OCI-LY1 (cell line): ENCODE results near the gene TMEM164.
A peak's percentile ranks its signal among the peaks of the same experiment; 100 is the strongest.

Source experiments
- H2AFZ ChIP-seq: fragments of 200-600 bp; sonication (generic), shearing (Covaris generic); 2 replicates; pipeline ENCODE4 v1.6.0; 2014; ENCODE audit warnings: antibody characterized with exemption, mild to moderate bottlenecking, low read length
- H3F3A ChIP-seq: fragments of 200-600 bp; sonication (generic), shearing (Covaris generic); 2 replicates; pipeline ENCODE4 v1.6.0; 2014; ENCODE audit warnings: mild to moderate bottlenecking, antibody characterized with exemption, low read length, moderate library complexity; ENCODE audit not compliant: insufficient read depth
- H3K27ac ChIP-seq: fragments of 200-600 bp; sonication (generic); 2 replicates; pipeline ENCODE4 v1.5.1; 2014; ENCODE audit warnings: low read length, mixed run types, mild to moderate bottlenecking, low read depth; ENCODE audit not compliant: poor library complexity, severe bottlenecking
- H3K27me3 ChIP-seq: fragments of 200-600 bp; sonication (generic); 2 replicates; pipeline ENCODE4 v1.6.0; 2014; ENCODE audit warnings: antibody characterized with exemption, mild to moderate bottlenecking, low read length, moderate library complexity; ENCODE audit not compliant: insufficient read depth
- H3K36me3 ChIP-seq: fragments of 200-600 bp; sonication (generic); 2 replicates; pipeline ENCODE4 v1.6.1; 2014; ENCODE audit warnings: mild to moderate bottlenecking, antibody characterized with exemption, low read length, moderate library complexity, mixed read lengths; ENCODE audit not compliant: insufficient read depth
- H3K4me1 ChIP-seq: fragments of 200-600 bp; sonication (generic); 2 replicates; pipeline ENCODE4 v1.5.1; 2014; ENCODE audit warnings: mild to moderate bottlenecking, low read length, moderate library complexity; ENCODE audit not compliant: insufficient read depth, severe bottlenecking
- H3K4me2 ChIP-seq: fragments of 200-600 bp; sonication (generic), shearing (Covaris generic); 2 replicates; pipeline ENCODE4 v1.6.1; 2014; ENCODE audit warnings: low read length
- H3K4me3 ChIP-seq: fragments of 200-600 bp; sonication (generic); 2 replicates; pipeline ENCODE4 v1.5.1; 2014; ENCODE audit warnings: low read length, low read depth, mild to moderate bottlenecking, mixed read lengths; ENCODE audit not compliant: poor library complexity, severe bottlenecking
- H3K79me2 ChIP-seq: fragments of 200-600 bp; shearing (Covaris generic); 2 replicates; pipeline ENCODE4 v1.6.1; 2016; ENCODE audit warnings: mixed run types, low read length, mixed read lengths; ENCODE audit not compliant: insufficient read depth
- H3K9ac ChIP-seq: fragments of 200-600 bp; sonication (generic), shearing (Covaris generic); 2 replicates; pipeline ENCODE4 v1.6.1; 2014; ENCODE audit warnings: mild to moderate bottlenecking, low read length, mixed read lengths
- H3K9me2 ChIP-seq: fragments of 200-600 bp; sonication (generic), shearing (Covaris generic); 2 replicates; pipeline ENCODE4 v1.6.1; 2014; ENCODE audit warnings: low read depth, mild to moderate bottlenecking, low read length, mixed read lengths
- H3K9me3 ChIP-seq: fragments of 200-600 bp; shearing (Covaris generic); 2 replicates; pipeline ENCODE4 v1.6.1; 2014; ENCODE audit warnings: low read length, mixed read lengths
- H4K20me1 ChIP-seq: fragments of 200-600 bp; sonication (generic), shearing (Covaris generic); 2 replicates; pipeline ENCODE4 v1.6.0; 2016; ENCODE audit warnings: mild to moderate bottlenecking, low read length; ENCODE audit not compliant: insufficient read depth
- EZH2 ChIP-seq: fragments of 200-600 bp; sonication (generic), shearing (Covaris generic); IDR thresholded peaks from 2 replicates; pipeline ENCODE4 v1.8.0; 2017; ENCODE audit warnings: borderline replicate concordance, mixed run types, mild to moderate bottlenecking, antibody characterized with exemption, low read length, moderate library complexity, mixed read lengths
- TF ChIP-seq, protein P1 (sequence below): fragments of 200-600 bp; sonication (generic), shearing (Covaris generic); IDR thresholded peaks from 2 replicates; pipeline ENCODE4 v1.5.1; 2017; ENCODE audit warnings: mild to moderate bottlenecking, antibody characterized with exemption, low read length, moderate library complexity, mixed read lengths

The TMEM164 gene

GRCh38 chrX:110145311-110145710 lies 142.4 kb downstream of the TMEM164 start:
- Histone ChIP-seq H3K9ac (no peak overlapping the region), H3F3A (no peaks in the 10 kb centered on the region), H3K9me2 (no peaks in the 10 kb centered on the region), H3K27ac (no peak overlapping the region), H3K27me3 (no peaks in the 10 kb centered on the region), H3K9me3 (no peaks in the 10 kb centered on the region), H2AFZ (no peak overlapping the region), H3K79me2 (no peaks in the 10 kb centered on the region), H4K20me1 (no peaks in the 10 kb centered on the region), H3K4me3 (no peak overlapping the region), H3K4me2 (no peak overlapping the region), H3K36me3 (no peaks in the 10 kb centered on the region), H3K4me1 (no peaks in the 10 kb centered on the region)
- TF ChIP-seq EZH2, result no peak
- TF ChIP-seq, protein P1, sequence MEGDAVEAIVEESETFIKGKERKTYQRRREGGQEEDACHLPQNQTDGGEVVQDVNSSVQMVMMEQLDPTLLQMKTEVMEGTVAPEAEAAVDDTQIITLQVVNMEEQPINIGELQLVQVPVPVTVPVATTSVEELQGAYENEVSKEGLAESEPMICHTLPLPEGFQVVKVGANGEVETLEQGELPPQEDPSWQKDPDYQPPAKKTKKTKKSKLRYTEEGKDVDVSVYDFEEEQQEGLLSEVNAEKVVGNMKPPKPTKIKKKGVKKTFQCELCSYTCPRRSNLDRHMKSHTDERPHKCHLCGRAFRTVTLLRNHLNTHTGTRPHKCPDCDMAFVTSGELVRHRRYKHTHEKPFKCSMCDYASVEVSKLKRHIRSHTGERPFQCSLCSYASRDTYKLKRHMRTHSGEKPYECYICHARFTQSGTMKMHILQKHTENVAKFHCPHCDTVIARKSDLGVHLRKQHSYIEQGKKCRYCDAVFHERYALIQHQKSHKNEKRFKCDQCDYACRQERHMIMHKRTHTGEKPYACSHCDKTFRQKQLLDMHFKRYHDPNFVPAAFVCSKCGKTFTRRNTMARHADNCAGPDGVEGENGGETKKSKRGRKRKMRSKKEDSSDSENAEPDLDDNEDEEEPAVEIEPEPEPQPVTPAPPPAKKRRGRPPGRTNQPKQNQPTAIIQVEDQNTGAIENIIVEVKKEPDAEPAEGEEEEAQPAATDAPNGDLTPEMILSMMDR, result no peak

GRCh38 chrX:110145854-110146253 lies 142.9 kb downstream of the TMEM164 start:
- no peaks in the 10 kb centered on the region for H3K36me3 ChIP-seq
- H3K4me1 ChIP-seq, result no peaks in the 10 kb centered on the region
- H3F3A ChIP-seq, result no peaks in the 10 kb centered on the region
- no peaks in the 10 kb centered on the region for H4K20me1 ChIP-seq
- H3K4me2 ChIP-seq, result no peak overlapping the region
- TF ChIP-seq EZH2, result no peak
- TF ChIP-seq, protein P1, result peak; percentile 43
- H3K9me3 ChIP-seq, result no peaks in the 10 kb centered on the region
- H3K79me2 ChIP-seq, result no peaks in the 10 kb centered on the region
- no peak overlapping the region for H3K9ac ChIP-seq
- no peak overlapping the region for H3K27ac ChIP-seq
- H2AFZ ChIP-seq, result no peak overlapping the region
- H3K9me2 ChIP-seq, result no peaks in the 10 kb centered on the region
- no peak overlapping the region for H3K4me3 ChIP-seq
- no peaks in the 10 kb centered on the region for H3K27me3 ChIP-seq

- H3K27me3 ChIP-seq, result no peaks in the 10 kb centered on the region
- H3K27ac ChIP-seq, result no peak overlapping the region
- no peaks in the 10 kb centered on the region for H3K9me3 ChIP-seq
- no peaks in the 10 kb centered on the region for H4K20me1 ChIP-seq
- H3F3A ChIP-seq, result no peaks in the 10 kb centered on the region
- H3K4me2 ChIP-seq, result no peak overlapping the region
- H3K9ac ChIP-seq, result no peak overlapping the region
- no peaks in the 10 kb centered on the region for H3K79me2 ChIP-seq
- no peaks in the 10 kb centered on the region for H3K36me3 ChIP-seq
- H2AFZ ChIP-seq, result no peak overlapping the region
- H3K4me3 ChIP-seq, result no peak overlapping the region
- H3K9me2 ChIP-seq, result no peaks in the 10 kb centered on the region
- TF ChIP-seq, protein P1, result peak; percentile 54
- TF ChIP-seq EZH2, result no peak
- H3K4me1 ChIP-seq, result no peaks in the 10 kb centered on the region
Observed at GRCh38 chrX:110146521-110146920, 143.6 kb downstream of the TMEM164 start.
